HEK293 (cell line): ENCODE results near the gene P4HA1.

ENCODE experiments used
- CTCF ChIP-seq: fragments of 450-650 bp; formaldehyde crosslinking; IDR thresholded peaks from 2 replicates; pipeline ENCODE4 v1.5.1; 2016; ENCODE audit warnings: missing biosample characterization, missing genetic modification characterization
- INSM2 ChIP-seq: fragments of 450-650 bp; formaldehyde crosslinking; IDR thresholded peaks from 2 replicates; pipeline ENCODE4 v1.5.1; 2016; ENCODE audit warnings: missing biosample characterization, missing genetic modification characterization
- YY1 ChIP-seq: fragments of 450-650 bp; formaldehyde crosslinking; IDR thresholded peaks from 2 replicates; pipeline ENCODE4 v1.5.1; 2018; ENCODE audit warnings: missing biosample characterization, missing genetic modification characterization
- ZNF133 ChIP-seq: fragments of 450-650 bp; formaldehyde crosslinking; IDR thresholded peaks from 2 replicates; pipeline ENCODE4 v1.5.1; 2016; ENCODE audit warnings: missing biosample characterization, missing genetic modification characterization
- ZNF202 ChIP-seq: fragments of 450-650 bp; formaldehyde crosslinking; IDR thresholded peaks from 2 replicates; pipeline ENCODE4 v1.5.1; 2016; ENCODE audit warnings: missing biosample characterization, missing genetic modification characterization, borderline replicate concordance
- ZNF404 ChIP-seq: fragments of 450-650 bp; formaldehyde crosslinking; IDR thresholded peaks from 2 replicates; pipeline ENCODE4 v1.5.1; 2017; ENCODE audit warnings: missing biosample characterization, missing genetic modification characterization
- ZNF701 ChIP-seq: fragments of 450-650 bp; formaldehyde crosslinking; IDR thresholded peaks from 2 replicates; pipeline ENCODE4 v1.5.1; 2016; ENCODE audit warnings: missing biosample characterization, missing genetic modification characterization
- ZSCAN23 ChIP-seq: fragments of 450-650 bp; formaldehyde crosslinking; IDR thresholded peaks from 2 replicates; pipeline ENCODE4 v1.5.1; 2016; ENCODE audit warnings: missing biosample characterization, missing genetic modification characterization

- TF ChIP-seq ZNF202 (tag by site-specific recombination) (no peak), CTCF (tag by site-specific recombination) (no peak), ZNF404 (tag by site-specific recombination) (no peak), INSM2 (tag by site-specific recombination) (no peak), ZSCAN23 (tag by site-specific recombination) (no peak), YY1 (tag by site-specific recombination) (no peak), ZNF133 (tag by site-specific recombination) (no peak), ZNF701 (tag by site-specific recombination) (no peak)
These were observed 20.1 kb downstream of the P4HA1 start for GRCh38 chr10:73076360-73077183.
